ENCODE data around the gene PTPN12.

DNA sequence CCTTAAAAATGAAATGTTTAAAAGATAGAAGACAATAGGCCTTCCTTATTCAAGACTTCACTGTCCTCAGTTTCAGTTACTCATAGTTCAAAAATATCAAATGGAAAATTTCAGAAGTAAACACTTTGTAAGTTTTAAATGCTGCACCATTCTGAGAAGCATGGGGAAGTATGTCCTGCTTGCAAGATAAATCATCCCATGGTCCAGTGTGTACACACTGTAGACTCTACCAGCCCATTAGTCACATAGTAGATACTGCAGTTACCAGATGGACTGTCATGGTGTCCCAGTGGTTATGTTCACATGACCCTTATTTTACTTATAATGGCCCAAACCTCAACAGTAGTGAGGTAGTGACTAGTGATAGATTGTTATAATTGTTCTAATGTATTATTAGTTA, 69.5 kb downstream of the PTPN12 start:
- TF ChIP-seq EZH2 (IDR thresholded peaks at IDR 0.05; ENCODE audit: borderline replicate concordance, insufficient read depth, low read length, poor library complexity, severe bottlenecking), result no peak
- TF ChIP-seq SMC3 (conservative IDR thresholded peaks at IDR 0.05; ENCODE audit: poor library complexity), result no peak
- TF ChIP-seq, protein P1, sequence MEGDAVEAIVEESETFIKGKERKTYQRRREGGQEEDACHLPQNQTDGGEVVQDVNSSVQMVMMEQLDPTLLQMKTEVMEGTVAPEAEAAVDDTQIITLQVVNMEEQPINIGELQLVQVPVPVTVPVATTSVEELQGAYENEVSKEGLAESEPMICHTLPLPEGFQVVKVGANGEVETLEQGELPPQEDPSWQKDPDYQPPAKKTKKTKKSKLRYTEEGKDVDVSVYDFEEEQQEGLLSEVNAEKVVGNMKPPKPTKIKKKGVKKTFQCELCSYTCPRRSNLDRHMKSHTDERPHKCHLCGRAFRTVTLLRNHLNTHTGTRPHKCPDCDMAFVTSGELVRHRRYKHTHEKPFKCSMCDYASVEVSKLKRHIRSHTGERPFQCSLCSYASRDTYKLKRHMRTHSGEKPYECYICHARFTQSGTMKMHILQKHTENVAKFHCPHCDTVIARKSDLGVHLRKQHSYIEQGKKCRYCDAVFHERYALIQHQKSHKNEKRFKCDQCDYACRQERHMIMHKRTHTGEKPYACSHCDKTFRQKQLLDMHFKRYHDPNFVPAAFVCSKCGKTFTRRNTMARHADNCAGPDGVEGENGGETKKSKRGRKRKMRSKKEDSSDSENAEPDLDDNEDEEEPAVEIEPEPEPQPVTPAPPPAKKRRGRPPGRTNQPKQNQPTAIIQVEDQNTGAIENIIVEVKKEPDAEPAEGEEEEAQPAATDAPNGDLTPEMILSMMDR (IDR thresholded peaks at IDR 0.05; ENCODE audit: poor library complexity, severe bottlenecking), result no peak
- no peak for TF ChIP-seq TAF1 (IDR thresholded peaks at IDR 0.05; ENCODE audit: low read depth)
- TF ChIP-seq EP300 (conservative IDR thresholded peaks at IDR 0.05; ENCODE audit: poor library complexity, severe bottlenecking), result no peak
- no peak for TF ChIP-seq RAD21 (conservative IDR thresholded peaks at IDR 0.05)
- no peak for TF ChIP-seq MXI1 (conservative IDR thresholded peaks at IDR 0.05; ENCODE audit: poor library complexity, severe bottlenecking)

Measured in neural cell (in vitro differentiated cells).